ENCODE data around the gene DYNLRB1. TPM values are rescaled to one million over a fixed set of nuclear protein-coding genes. Genes with fewer than 3 reads are reported as not detected.
"Not testable (repeated sequence)": the region's sequence is repeated elsewhere in the genome, so short reads cannot be mapped to it uniquely, and the experiment has no call there.

DYNLRB1 gene
- total RNA-seq, 1 experiment from 2014 or later = 127 TPM

DNA sequence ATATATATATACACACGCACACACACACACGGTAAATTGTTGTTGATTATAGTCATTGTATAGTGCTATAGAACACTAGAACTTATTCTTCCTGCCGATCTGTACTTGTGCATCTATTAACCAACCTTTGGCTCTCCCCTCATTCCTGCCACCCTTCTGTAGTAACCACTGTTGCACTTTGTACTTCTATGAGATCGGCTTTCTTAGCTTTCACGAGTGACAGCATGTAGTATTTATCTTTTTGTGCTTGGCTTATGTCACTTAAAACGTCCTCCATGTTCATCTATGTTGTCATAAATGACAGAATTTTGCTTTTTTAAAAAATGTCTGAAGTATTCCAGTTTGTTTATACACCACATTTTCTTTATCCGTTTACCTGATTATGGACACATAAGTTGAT lies 20.9 kb upstream of the DYNLRB1 start:
- no peaks in the 10 kb centered on the region for H3K27me3 Mint-ChIP-seq (ENCODE audit: insufficient read depth, unreplicated experiment)
- H3K4me1 Mint-ChIP-seq (ENCODE audit: insufficient read depth, unreplicated experiment) = no peaks in the 10 kb centered on the region
- ChIA-PET POLR2A (interaction anchor here (0.6 to 1.3 kb wide), 3 partner anchors 11 to 120 kb away, joined by 3 to 4 read pairs (median 4); no protein-coding TSS in a partner anchor), CTCF (interaction anchor here (0.6 to 1.6 kb wide), 4 partner anchors 182 to 234 kb away, joined by 3 to 8 read pairs (median 3); no protein-coding TSS in a partner anchor)
- DNase-seq (ENCODE audit: unreplicated experiment) = no peak
- BruUV-seq (replicated peaks) = no TSS peak
- no peaks in the 10 kb centered on the region for H3K9me3 Mint-ChIP-seq (ENCODE audit: unreplicated experiment)
- H3K4me3 Mint-ChIP-seq (ENCODE audit: unreplicated experiment) = no peak overlapping the region
- TF ChIP-seq, protein P1, sequence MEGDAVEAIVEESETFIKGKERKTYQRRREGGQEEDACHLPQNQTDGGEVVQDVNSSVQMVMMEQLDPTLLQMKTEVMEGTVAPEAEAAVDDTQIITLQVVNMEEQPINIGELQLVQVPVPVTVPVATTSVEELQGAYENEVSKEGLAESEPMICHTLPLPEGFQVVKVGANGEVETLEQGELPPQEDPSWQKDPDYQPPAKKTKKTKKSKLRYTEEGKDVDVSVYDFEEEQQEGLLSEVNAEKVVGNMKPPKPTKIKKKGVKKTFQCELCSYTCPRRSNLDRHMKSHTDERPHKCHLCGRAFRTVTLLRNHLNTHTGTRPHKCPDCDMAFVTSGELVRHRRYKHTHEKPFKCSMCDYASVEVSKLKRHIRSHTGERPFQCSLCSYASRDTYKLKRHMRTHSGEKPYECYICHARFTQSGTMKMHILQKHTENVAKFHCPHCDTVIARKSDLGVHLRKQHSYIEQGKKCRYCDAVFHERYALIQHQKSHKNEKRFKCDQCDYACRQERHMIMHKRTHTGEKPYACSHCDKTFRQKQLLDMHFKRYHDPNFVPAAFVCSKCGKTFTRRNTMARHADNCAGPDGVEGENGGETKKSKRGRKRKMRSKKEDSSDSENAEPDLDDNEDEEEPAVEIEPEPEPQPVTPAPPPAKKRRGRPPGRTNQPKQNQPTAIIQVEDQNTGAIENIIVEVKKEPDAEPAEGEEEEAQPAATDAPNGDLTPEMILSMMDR (IDR thresholded peaks at IDR 0.05; ENCODE audit: unreplicated experiment) = no peak
- peaks cover 74% of the 10 kb centered on the region for H3K36me3 Mint-ChIP-seq (ENCODE audit: insufficient read depth, unreplicated experiment)
- intact Hi-C loops (cut with micrococcal nuclease) = no loop called here
- no peak overlapping the region for H3K27ac Mint-ChIP-seq (ENCODE audit: low read depth, unreplicated experiment)

DNA sequence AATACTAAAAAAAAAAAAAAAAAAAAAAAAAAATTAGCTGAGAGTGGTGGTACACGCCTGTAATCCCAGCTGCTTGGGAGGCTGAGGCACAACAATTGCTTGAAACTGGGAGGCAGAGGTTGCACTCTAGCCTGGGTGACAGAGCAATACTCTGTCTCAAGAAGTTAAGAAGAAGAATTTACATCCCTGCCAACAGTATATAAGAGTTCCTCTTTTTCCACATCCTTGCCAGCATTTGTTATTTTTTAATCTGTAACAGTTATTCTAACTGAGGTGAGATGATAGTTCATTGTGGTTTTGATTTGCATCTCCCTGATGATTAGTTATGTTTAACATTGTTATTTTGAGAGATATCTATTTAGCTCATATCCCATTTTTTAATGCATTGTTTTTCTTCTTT lies 20.3 kb upstream of the DYNLRB1 start:
- no peak for DNase-seq (ENCODE audit: unreplicated experiment)
- Mint-ChIP-seq H3K36me3 (ENCODE audit: insufficient read depth, unreplicated experiment) (peaks cover 74% of the 10 kb centered on the region), H3K4me3 (ENCODE audit: unreplicated experiment) (no peak overlapping the region), H3K4me1 (ENCODE audit: insufficient read depth, unreplicated experiment) (no peaks in the 10 kb centered on the region), H3K27me3 (ENCODE audit: insufficient read depth, unreplicated experiment) (no peaks in the 10 kb centered on the region), H3K9me3 (ENCODE audit: unreplicated experiment) (peaks cover 4% of the 10 kb centered on the region), H3K27ac (ENCODE audit: low read depth, unreplicated experiment) (no peak overlapping the region)
- TF ChIP-seq, protein P1 (IDR thresholded peaks at IDR 0.05; ENCODE audit: unreplicated experiment) = no peak
- intact Hi-C loops (cut with micrococcal nuclease) = no loop called here
- POLR2A ChIA-PET = interaction anchor here (0.6 to 1.7 kb wide), 7 partner anchors 12 to 1829 kb away, joined by 3 to 7 read pairs (median 3); no protein-coding TSS in a partner anchor
- CTCF ChIA-PET = interaction anchor here (0.6 to 1.1 kb wide), 4 partner anchors 115 to 241 kb away, joined by 3 to 5 read pairs (median 3); no protein-coding TSS in a partner anchor
- BruUV-seq (replicated peaks) = no TSS peak

DNA sequence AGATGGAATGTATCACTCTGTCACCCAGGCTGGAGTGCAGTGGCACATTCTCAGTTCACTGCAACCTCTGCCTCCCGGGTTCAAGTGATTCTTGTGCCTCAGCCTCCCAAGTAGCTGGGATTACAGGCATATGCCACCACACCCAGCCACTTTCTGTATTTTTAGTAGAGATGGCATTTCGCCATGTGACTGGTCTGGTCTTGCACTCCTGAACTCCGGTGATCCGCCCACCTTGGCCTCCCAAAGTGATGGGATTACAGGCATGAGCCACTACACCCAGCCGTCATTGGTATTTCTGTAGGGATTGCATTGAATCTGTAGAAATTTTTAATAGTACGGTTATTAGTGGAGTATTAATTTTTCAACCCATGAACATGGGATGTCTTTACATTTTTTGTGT lies 18.6 kb upstream of the DYNLRB1 start:
- H3K27ac Mint-ChIP-seq (ENCODE audit: low read depth, unreplicated experiment); H3K4me1 Mint-ChIP-seq (ENCODE audit: insufficient read depth, unreplicated experiment); H3K4me3 Mint-ChIP-seq (ENCODE audit: unreplicated experiment); intact Hi-C loops (cut with micrococcal nuclease); H3K9me3 Mint-ChIP-seq (ENCODE audit: unreplicated experiment); BruUV-seq (replicated peaks); H3K27me3 Mint-ChIP-seq (ENCODE audit: insufficient read depth, unreplicated experiment): not testable (repeated sequence)
- ChIA-PET POLR2A (interaction anchor here (0.7 to 1.7 kb wide), 5 partner anchors 19 to 107 kb away, joined by 3 to 5 read pairs (median 3); partner anchors contain the start of gene DYNLRB1), CTCF (interaction anchor here (0.8 to 1.6 kb wide), 2 partner anchors 18 to 185 kb away, joined by 3 to 4 read pairs; no protein-coding TSS in a partner anchor)
- H3K36me3 Mint-ChIP-seq (ENCODE audit: insufficient read depth, unreplicated experiment) = peaks cover 74% of the 10 kb centered on the region
- DNase-seq (ENCODE audit: unreplicated experiment) = peak; percentile 62

DNA sequence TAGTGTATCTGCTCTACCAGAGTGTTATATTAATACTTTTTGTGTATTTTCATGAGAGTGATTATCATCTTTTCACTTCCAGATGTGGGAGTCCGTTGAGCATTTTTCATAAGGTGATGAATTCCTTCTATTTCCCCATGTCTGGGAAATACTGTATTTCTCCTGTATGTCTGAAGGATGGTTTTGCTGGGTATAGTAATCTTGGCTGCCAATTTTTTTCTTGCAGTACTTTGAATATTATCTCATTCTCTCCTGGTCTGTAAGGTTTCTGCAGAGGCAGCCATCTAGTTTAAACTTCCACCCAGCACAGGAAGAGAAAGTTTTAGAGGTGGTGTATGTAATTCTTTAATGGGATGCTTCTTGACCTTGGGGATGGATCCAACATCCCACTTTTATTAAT lies 15.4 kb upstream of the DYNLRB1 start:
- Mint-ChIP-seq H3K27ac (ENCODE audit: low read depth, unreplicated experiment) (no peak overlapping the region), H3K4me3 (ENCODE audit: unreplicated experiment) (no peak overlapping the region), H3K9me3 (ENCODE audit: unreplicated experiment) (peaks cover 4% of the 10 kb centered on the region), H3K27me3 (ENCODE audit: insufficient read depth, unreplicated experiment) (no peaks in the 10 kb centered on the region), H3K36me3 (ENCODE audit: insufficient read depth, unreplicated experiment) (peaks cover 73% of the 10 kb centered on the region), H3K4me1 (ENCODE audit: insufficient read depth, unreplicated experiment) (no peaks in the 10 kb centered on the region)
- TF ChIP-seq, protein P1 (IDR thresholded peaks at IDR 0.05; ENCODE audit: unreplicated experiment) = no peak
- BruUV-seq (replicated peaks) = no TSS peak
- intact Hi-C loops (cut with micrococcal nuclease) = no loop called here
- POLR2A ChIA-PET = interaction anchor here (0.6 to 1.5 kb wide), 2 partner anchors 13 to 14 kb away, joined by 3 to 4 read pairs; no protein-coding TSS in a partner anchor
- no peak for DNase-seq (ENCODE audit: unreplicated experiment)
- CTCF ChIA-PET = no interaction called here
